Prostate gland (tissue), 2 donors: ENCODE measurements around the gene BANF1.
"Not testable (repeated sequence)": the region's sequence is repeated elsewhere in the genome, so short reads cannot be mapped to it uniquely, and the experiment has no call there.

Experiments used
- CTCF ChIP-seq, 4 experiments: fragments of 200-600 bp in 2 of 4; fragments of 450-650 bp in 2 of 4; sonication (generic) in 2 of 4; IDR thresholded peaks; 1 replicate in 3 of 4; 2 replicates in 1 of 4; pipeline ENCODE4 v1.5.1; 2016 to 2019; ENCODE audit warnings: antibody characterized with exemption in 4 of 4, mild to moderate bottlenecking in 2 of 4, moderate library complexity in 2 of 4
- POLR2A ChIP-seq: fragments of 450-650 bp; IDR thresholded peaks from one replicate; pipeline ENCODE4 v1.6.1; 2016; ENCODE audit warnings: antibody characterized with exemption, mild to moderate bottlenecking

GRCh38 chr11:66010036-66010435 lies 7.7 kb downstream of the BANF1 start:
- not testable (repeated sequence) for TF ChIP-seq CTCF (IDR thresholded peaks at IDR 0.05); POLR2A
